Measurements from ENCODE around the gene SMYD3.

Gene SMYD3

DNA sequence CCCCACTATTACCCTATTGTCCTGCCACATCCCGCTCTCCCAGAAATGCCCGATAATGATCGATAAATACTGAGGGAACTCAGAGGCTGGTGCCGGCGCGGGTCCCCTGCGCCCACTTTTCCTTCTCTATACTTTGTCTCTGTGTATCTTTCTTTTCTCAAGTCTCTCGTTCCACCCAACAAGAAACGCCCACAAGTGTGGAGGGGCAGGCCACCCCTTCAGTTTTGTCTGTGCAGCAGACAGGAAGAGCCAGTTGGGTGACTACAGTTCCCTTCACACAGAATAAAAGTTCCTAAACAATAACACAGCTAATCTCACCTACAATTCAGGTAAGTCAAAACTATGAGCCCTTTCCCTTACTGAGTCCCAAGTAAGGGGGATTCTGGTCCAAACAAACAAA lies 423.7 kb downstream of the SMYD3 start:
- Histone ChIP-seq H3K27me3 (replicated peaks; ENCODE audit: control insufficient read depth, insufficient read depth, low read length) (no peaks in the 10 kb centered on the region), H3K4me3 (replicated peaks; ENCODE audit: low read depth, low read length) (no peak overlapping the region), H3K36me3 (ENCODE audit: control insufficient read depth, insufficient read depth, low read length) (no peaks in the 10 kb centered on the region)
- TF ChIP-seq, protein P1, sequence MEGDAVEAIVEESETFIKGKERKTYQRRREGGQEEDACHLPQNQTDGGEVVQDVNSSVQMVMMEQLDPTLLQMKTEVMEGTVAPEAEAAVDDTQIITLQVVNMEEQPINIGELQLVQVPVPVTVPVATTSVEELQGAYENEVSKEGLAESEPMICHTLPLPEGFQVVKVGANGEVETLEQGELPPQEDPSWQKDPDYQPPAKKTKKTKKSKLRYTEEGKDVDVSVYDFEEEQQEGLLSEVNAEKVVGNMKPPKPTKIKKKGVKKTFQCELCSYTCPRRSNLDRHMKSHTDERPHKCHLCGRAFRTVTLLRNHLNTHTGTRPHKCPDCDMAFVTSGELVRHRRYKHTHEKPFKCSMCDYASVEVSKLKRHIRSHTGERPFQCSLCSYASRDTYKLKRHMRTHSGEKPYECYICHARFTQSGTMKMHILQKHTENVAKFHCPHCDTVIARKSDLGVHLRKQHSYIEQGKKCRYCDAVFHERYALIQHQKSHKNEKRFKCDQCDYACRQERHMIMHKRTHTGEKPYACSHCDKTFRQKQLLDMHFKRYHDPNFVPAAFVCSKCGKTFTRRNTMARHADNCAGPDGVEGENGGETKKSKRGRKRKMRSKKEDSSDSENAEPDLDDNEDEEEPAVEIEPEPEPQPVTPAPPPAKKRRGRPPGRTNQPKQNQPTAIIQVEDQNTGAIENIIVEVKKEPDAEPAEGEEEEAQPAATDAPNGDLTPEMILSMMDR (IDR thresholded peaks at IDR 0.05; ENCODE audit: insufficient read depth, low read length, poor library complexity, severe bottlenecking): no peak
- no peak for DNase-seq (ENCODE audit: extremely low read depth, insufficient read length)

DNA sequence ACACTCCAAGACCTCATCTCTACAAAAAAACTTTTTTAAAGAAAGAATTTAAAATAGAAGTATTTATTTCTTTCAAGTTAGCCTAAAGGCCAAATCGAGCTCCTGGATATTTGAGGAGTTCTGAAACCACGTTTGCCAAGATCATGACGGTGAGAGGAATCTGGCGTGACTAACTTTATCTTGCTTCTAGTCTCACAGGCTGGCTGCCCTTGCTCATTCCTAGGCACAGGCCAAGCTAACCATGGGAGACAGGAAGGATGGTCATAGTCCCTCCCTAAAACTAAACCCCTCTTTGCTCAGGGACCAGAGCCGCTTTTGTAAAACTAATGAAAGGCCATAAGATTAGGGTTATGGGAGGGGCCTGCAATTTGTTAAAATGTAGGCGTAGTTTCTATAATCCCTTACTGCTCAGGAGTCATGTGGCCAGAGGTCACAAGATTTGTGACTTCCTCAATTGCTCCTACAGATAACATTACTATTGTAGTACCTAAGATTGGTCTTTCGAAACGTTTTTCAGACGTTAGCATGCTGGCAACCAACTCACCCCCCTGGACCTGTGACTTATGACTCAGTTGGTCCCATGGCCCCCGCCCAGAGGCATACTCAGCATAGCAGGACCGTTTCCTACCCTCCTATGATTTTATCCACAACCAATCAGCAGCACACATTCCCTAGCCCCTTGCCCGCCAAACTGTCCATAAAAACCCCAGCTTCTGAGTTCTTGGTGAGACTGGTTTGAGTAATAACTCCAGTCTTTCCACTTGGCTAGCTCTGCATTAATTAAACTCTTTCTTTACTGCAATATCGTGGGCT lies 425.0 kb downstream of the SMYD3 start:
- H3K36me3 ChIP-seq (ENCODE audit: control insufficient read depth, insufficient read depth, low read length): no peaks in the 10 kb centered on the region
- H3K27me3 ChIP-seq (replicated peaks; ENCODE audit: control insufficient read depth, insufficient read depth, low read length): no peaks in the 10 kb centered on the region
- TF ChIP-seq, protein P1 (IDR thresholded peaks at IDR 0.05; ENCODE audit: insufficient read depth, low read length, poor library complexity, severe bottlenecking): no peak
- no peak overlapping the region for H3K4me3 ChIP-seq (replicated peaks; ENCODE audit: low read depth, low read length)
- DNase-seq (ENCODE audit: extremely low read depth, insufficient read length): no peak

DNA sequence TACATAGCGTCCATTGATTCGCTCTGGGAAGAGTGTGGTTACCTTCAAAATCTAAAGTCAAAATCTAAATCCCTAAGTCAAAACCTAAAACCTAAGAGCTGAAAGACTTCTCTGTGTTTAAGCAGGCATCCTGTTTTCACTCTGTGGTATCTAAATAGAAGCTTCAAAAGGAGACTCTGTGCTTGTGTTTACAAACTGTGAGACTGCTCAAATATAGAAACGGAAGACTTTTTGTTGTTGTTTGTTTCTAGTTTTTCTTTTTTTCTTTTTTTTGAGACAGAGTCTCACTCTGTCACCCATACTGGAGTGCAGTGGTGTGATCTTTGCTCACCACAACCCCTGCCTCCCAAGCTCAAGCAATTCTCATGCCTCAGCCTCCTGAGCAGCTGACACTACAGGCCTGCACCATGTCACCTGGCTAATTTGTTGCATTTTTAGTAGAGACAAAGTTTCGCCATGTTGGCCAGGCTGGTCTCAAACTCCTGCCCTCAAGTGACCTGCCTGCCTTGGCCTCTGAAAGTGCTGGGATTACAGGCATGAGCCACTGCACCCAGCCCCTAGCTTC lies 425.9 kb downstream of the SMYD3 start:
- H3K36me3 ChIP-seq (ENCODE audit: control insufficient read depth, insufficient read depth, low read length): no peaks in the 10 kb centered on the region
- TF ChIP-seq, protein P1 (IDR thresholded peaks at IDR 0.05; ENCODE audit: insufficient read depth, low read length, poor library complexity, severe bottlenecking): no peak
- DNase-seq (ENCODE audit: extremely low read depth, insufficient read length): no peak
- no peaks in the 10 kb centered on the region for H3K27me3 ChIP-seq (replicated peaks; ENCODE audit: control insufficient read depth, insufficient read depth, low read length)
- no peak overlapping the region for H3K4me3 ChIP-seq (replicated peaks; ENCODE audit: low read depth, low read length)

DNA sequence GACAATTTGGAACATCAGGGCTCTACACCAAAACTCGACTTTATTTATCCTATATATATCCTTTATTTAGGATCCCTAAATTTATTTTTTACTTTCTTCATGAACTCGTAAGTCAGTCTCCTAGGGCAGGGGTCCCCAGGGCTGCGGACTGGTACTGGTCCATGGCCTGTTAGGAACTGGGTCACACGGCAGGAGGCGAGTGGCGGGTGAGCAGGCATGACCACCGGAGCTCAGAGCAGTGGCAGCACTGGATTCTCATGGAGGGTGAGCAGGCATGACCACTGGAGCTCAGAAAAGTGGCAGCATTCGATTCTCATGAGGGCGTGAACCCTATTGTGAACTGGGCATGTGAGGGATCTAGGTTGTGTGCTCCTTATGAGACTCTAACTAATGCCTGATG lies 427.0 kb downstream of the SMYD3 start:
- no peak overlapping the region for H3K4me3 ChIP-seq (replicated peaks; ENCODE audit: low read depth, low read length)
- no peaks in the 10 kb centered on the region for H3K27me3 ChIP-seq (replicated peaks; ENCODE audit: control insufficient read depth, insufficient read depth, low read length)
- no peaks in the 10 kb centered on the region for H3K36me3 ChIP-seq (ENCODE audit: control insufficient read depth, insufficient read depth, low read length)
- DNase-seq (ENCODE audit: extremely low read depth, insufficient read length): no peak
- TF ChIP-seq, protein P1 (IDR thresholded peaks at IDR 0.05; ENCODE audit: insufficient read depth, low read length, poor library complexity, severe bottlenecking): no peak

DNA sequence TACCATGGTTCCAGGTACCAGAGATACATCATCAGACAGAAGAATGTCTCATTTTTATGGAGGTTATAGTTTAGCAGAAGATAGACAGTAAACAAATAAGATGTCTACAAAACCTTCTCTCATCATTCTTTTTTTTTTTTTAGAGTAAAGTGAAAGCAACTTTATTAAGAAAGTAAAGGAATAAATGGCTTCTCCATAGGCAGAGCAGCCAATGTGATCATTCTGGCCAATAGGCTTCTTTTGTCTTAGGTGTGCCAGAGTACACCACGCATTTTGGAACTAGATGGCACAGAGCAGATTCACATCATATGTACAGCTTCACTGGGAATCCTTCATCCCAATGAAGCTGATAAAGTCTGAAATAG lies 428.2 kb downstream of the SMYD3 start:
- Histone ChIP-seq H3K4me3 (replicated peaks; ENCODE audit: low read depth, low read length) (no peak overlapping the region), H3K27me3 (replicated peaks; ENCODE audit: control insufficient read depth, insufficient read depth, low read length) (no peaks in the 10 kb centered on the region), H3K36me3 (ENCODE audit: control insufficient read depth, insufficient read depth, low read length) (no peaks in the 10 kb centered on the region)
- TF ChIP-seq, protein P1 (IDR thresholded peaks at IDR 0.05; ENCODE audit: insufficient read depth, low read length, poor library complexity, severe bottlenecking): no peak
- DNase-seq (ENCODE audit: extremely low read depth, insufficient read length): no peak

Data from GM06990 (cell line).